Adrenal gland (tissue), 12 donors: ENCODE measurements around the gene RNF220. TPM values are rescaled to one million over a fixed set of nuclear protein-coding genes. Genes with fewer than 3 reads are reported as not detected.
"Not testable (repeated sequence)": the region's sequence is repeated elsewhere in the genome, so short reads cannot be mapped to it uniquely, and the experiment has no call there.

Experiments
- DNase-seq, 7 donors: peaks; one replicate each; pipeline ENCODE4 v3.0.0-alpha.2; 2019 to 2020
- H3K27ac ChIP-seq, 5 donors: fragments of 200-600 bp; sonication (generic) in 4 of 5; 1 replicate in 3 of 5; 2 replicates in 2 of 5; pipeline versions ENCODE4 v1.5.1 to v1.8.0; 2016 to 2020; ENCODE audit warnings: mild to moderate bottlenecking in 1 of 5
- H3K27me3 ChIP-seq: fragments of 200-600 bp; 2 replicates; pipeline ENCODE4 v1.8.0; 2021
- H3K36me3 ChIP-seq, 2 donors: fragments of 200-600 bp; replicated peaks in 1 of 2; 1 replicate in 1 of 2; 2 replicates in 1 of 2; pipeline versions ENCODE4 v1.5.1 to v1.8.0; 2018 to 2022
- H3K4me1 ChIP-seq, 2 donors: fragments of 200-600 bp; replicated peaks in 1 of 2; 1 replicate in 1 of 2; 2 replicates in 1 of 2; pipeline versions ENCODE4 v1.5.1 to v1.8.0; 2018 to 2021
- H3K4me3 ChIP-seq, 4 donors: fragments of 200-600 bp; sonication (generic) in 3 of 4; one replicate each; pipeline ENCODE4 v1.5.1; 2016 to 2018
- H3K9me3 ChIP-seq, 3 donors: fragments of 200-600 bp; sonication (generic) in 1 of 3; replicated peaks in 1 of 3; 1 replicate in 2 of 3; 2 replicates in 1 of 3; pipeline versions ENCODE4 v1.5.1 to v1.8.0; 2016 to 2021
- POLR2A ChIP-seq, 2 donors: fragments of 450-650 bp; IDR thresholded peaks; one replicate each; pipeline ENCODE4 v1.6.1; 2017; ENCODE audit warnings: antibody characterized with exemption in 2 of 2, mild to moderate bottlenecking in 2 of 2, moderate library complexity in 1 of 2
- WGBS, 4 donors: extraction: QIAGEN DNeasy Blood & Tissue Kit in 2 of 4; methylation state at CpG; one replicate each; pipeline versions ENCODE4 v1.1.5 to v1.1.7; 2013 to 2017; 5-methylcytosine and 5-hydroxymethylcytosine counted together
- intact Hi-C, 2 donors: fragments of 100-400 bp; cut with DNase I; formaldehyde crosslinking; loops; one replicate each; pipeline versions ENCODE4 v1.14.1 to v1.15.0; 2022 to 2023
- polyA plus RNA-seq, 3 donors: library from polyadenylated mRNA; stranded (reverse); fragments of 200-250 nt in 2 of 3; fragments of 350-450 nt in 1 of 3; fragmentation: Illumina TruSeq in 1 of 3; extraction: RNeasy Lipid Tissue Mini Kit (QIAGEN cat#74804) in 1 of 3; gene quantifications; one replicate each; pipeline ENCODE4 v1.2.3, GENCODE V29; 2013 to 2014
- total RNA-seq, 9 donors: library from RNA; depleted of rRNA in 4 of 9; stranded (reverse); fragments of >200 nt in 4 of 9; fragments of 120-200 nt in 1 of 9; fragmentation: NEBNext Ultra II Directional in 1 of 9; extraction: Animal tissue kit (Norgen Biotek cat#: 25700) in 1 of 9; gene quantifications; one replicate each; pipeline versions ENCODE4 v1.1.0 to v1.2.4, GENCODE V29; 2013 to 2023
- TF ChIP-seq, protein P1 (sequence below), 6 experiments: fragments of 450-650 bp in 4 of 6; fragments of 200-600 bp in 2 of 6; sonication (generic) in 1 of 6; IDR thresholded peaks; 1 replicate in 5 of 6; 2 replicates in 1 of 6; pipeline versions ENCODE4 v1.5.1 to v1.8.0; 2016 to 2021; ENCODE audit warnings: antibody characterized with exemption in 6 of 6, mild to moderate bottlenecking in 2 of 6, moderate library complexity in 1 of 6
- donor health status: healthy with polysubstance abuse.
- donor health status: Bipolar disorder and iron deficiency.
- donor health status: DM: yes; HTN: yes; CAD: no.
- donor health status: DM: no; HTN: no; CAD: no.
- donor health status: DM: no; HTN: no; CAD: no.
- donor health status: DM: yes; HTN: yes; CAD: no.

RNF220 gene
- total and polyA plus RNA-seq, 12 donors, result 36.3 to 150 (median 66.5) TPM

DNA sequence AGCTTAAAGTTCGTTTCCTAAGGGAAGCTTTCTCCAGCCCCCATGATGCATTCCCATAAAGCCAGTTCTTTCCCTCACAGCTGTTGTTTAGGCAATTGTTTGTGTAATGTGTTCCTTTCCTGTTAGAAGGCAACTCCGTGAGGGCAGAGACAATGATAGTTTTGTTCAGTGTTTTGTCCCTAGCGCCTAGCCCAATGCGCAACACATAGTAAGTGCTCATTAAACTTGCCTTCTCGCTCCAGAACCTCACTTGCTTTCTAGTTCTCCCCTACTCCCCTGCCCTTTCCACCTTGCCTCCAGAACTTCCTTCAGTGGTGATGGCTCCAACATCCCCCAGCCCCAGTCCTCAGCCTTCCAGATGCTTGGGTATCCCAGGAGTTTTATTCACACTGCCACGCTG is 153.8 kb downstream of the RNF220 start:
- Histone ChIP-seq H3K27me3 (peaks cover 22% of the 10 kb centered on the region), H3K36me3 (no peaks in the 10 kb centered on the region), H3K4me3 (no peak overlapping the region), H3K9me3 (no peaks in the 10 kb centered on the region), H3K27ac (no peak overlapping the region), H3K4me1 (no peaks in the 10 kb centered on the region)
- TF ChIP-seq, protein P1, sequence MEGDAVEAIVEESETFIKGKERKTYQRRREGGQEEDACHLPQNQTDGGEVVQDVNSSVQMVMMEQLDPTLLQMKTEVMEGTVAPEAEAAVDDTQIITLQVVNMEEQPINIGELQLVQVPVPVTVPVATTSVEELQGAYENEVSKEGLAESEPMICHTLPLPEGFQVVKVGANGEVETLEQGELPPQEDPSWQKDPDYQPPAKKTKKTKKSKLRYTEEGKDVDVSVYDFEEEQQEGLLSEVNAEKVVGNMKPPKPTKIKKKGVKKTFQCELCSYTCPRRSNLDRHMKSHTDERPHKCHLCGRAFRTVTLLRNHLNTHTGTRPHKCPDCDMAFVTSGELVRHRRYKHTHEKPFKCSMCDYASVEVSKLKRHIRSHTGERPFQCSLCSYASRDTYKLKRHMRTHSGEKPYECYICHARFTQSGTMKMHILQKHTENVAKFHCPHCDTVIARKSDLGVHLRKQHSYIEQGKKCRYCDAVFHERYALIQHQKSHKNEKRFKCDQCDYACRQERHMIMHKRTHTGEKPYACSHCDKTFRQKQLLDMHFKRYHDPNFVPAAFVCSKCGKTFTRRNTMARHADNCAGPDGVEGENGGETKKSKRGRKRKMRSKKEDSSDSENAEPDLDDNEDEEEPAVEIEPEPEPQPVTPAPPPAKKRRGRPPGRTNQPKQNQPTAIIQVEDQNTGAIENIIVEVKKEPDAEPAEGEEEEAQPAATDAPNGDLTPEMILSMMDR (IDR thresholded peaks at IDR 0.05), result no peak
- no peak for TF ChIP-seq POLR2A (IDR thresholded peaks at IDR 0.05)
- DNase-seq, result no peak
- 71 to 75% (median 72%) methylated on average over 6 of the region's 6 CpGs for WGBS, 4 donors
- intact Hi-C loops, result no loop called here

- Histone ChIP-seq H3K27ac (no peak overlapping the region), H3K4me3 (no peak overlapping the region), H3K27me3 (peaks cover 22% of the 10 kb centered on the region), H3K4me1 (no peaks in the 10 kb centered on the region), H3K9me3 (no peaks in the 10 kb centered on the region), H3K36me3 (no peaks in the 10 kb centered on the region)
- intact Hi-C loops, result no loop called here
- TF ChIP-seq, protein P1 (IDR thresholded peaks at IDR 0.05), result no peak
- TF ChIP-seq POLR2A (IDR thresholded peaks at IDR 0.05), result no peak
- 44 to 51% (median 50%) methylated on average over 13 of the region's 13 CpGs for WGBS, 4 donors
- no peak for DNase-seq
Measured at GRCh38 chr1:44559330-44559729, 154.3 kb downstream of the RNF220 start.

DNA sequence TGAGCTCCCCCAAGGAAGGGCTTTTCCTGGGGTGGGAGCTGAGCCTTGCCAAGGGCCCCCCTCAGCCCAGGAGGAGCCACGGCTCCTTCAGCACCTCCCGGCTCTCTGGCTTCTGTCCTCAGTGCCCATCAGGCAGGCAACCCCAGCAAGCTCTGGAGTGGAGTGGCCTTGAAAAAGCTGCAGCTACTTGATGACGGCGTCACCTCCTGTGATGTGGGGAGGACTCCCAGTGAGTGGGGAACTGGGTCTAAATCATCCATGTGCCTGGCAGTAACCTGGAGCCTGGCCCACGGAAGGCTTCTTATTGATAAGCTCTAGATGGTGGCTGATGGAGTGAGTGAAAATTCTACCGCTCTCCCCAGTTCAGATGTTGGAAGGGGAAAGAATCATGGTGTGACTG is 154.9 kb downstream of the RNF220 start:
- no peaks in the 10 kb centered on the region for H3K9me3 ChIP-seq
- 45 to 57% (median 46%) methylated on average over 4 to 6 of the region's 6 CpGs for WGBS, 4 donors
- H3K27ac ChIP-seq, result no peak overlapping the region
- TF ChIP-seq, protein P1 (IDR thresholded peaks at IDR 0.05), result no peak
- no peak for TF ChIP-seq POLR2A (IDR thresholded peaks at IDR 0.05)
- intact Hi-C loops, result no loop called here
- peak in 5 of 7 donors; percentile 21 to 50 (median 25) for DNase-seq
- no peaks in the 10 kb centered on the region for H3K4me1 ChIP-seq
- H3K4me3 ChIP-seq, result no peak overlapping the region
- H3K27me3 ChIP-seq, result peaks cover 22% of the 10 kb centered on the region
- H3K36me3 ChIP-seq, result no peaks in the 10 kb centered on the region

GRCh38 chr1:44560696-44561095 is 155.6 kb downstream of the RNF220 start:
- peaks cover 22% of the 10 kb centered on the region for H3K27me3 ChIP-seq
- H3K4me3 ChIP-seq, H3K36me3 ChIP-seq, H3K9me3 ChIP-seq, DNase-seq, H3K27ac ChIP-seq, intact Hi-C loops, H3K4me1 ChIP-seq: not testable (repeated sequence)
- 84 to 96% (median 90%) methylated on average over 3 of the region's 3 CpGs for WGBS, 4 donors

DNA sequence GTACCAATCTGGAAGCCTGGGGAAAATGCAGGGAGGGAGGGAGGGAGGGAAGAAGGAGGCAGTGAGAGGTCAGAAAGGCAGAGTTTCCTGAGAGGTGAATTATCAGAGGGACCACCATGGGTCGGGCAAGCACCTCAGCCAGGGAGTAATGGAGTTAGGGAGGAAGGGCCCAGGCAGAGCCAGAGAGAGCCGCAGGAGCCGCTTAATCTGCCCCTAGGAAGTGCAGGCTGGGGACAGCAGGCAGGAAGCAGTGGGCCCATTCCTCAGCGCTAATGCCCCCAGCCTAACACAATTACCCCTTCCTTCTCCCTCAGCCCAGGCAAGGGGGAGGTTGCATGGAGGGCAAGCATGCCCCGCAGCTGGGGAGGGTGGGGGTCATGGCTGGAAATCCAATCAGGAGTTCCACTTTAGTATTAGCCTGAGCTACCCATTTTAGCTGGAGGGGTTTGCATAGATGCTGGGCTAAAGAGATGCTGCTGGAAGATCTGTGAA is 160.2 kb downstream of the RNF220 start:
- H3K9me3 ChIP-seq, result no peaks in the 10 kb centered on the region
- H3K27ac ChIP-seq, result no peak overlapping the region
- H3K4me3 ChIP-seq, result no peak overlapping the region
- no peak for TF ChIP-seq POLR2A (IDR thresholded peaks at IDR 0.05)
- TF ChIP-seq, protein P1 (IDR thresholded peaks at IDR 0.05), result no peak
- DNase-seq, result no peak
- WGBS, 4 donors, result 67 to 81% (median 73%) methylated on average over 5 of the region's 5 CpGs
- peaks cover 22% of the 10 kb centered on the region for H3K27me3 ChIP-seq
- no peaks in the 10 kb centered on the region for H3K4me1 ChIP-seq
- H3K36me3 ChIP-seq, result no peaks in the 10 kb centered on the region
- intact Hi-C loops, result no loop called here
